A673 (cell line): ENCODE measurements around the gene SMIM7. TPM values are rescaled to one million over a fixed set of nuclear protein-coding genes. Genes with fewer than 3 reads are reported as not detected.
"Not testable (repeated sequence)": the region's sequence is repeated elsewhere in the genome, so short reads cannot be mapped to it uniquely, and the experiment has no call there.

ENCODE experiments used
- BruUV-seq: library from RNA; stranded (reverse); fragments of 400-500 nt; replicated peaks from 2 replicates; lab custom pipeline; 2021; lab: Mats Ljungman, UMichigan
- CTCF ChIA-PET: fragments of 300-600 bp; sonication (Branson Sonifier 250); formaldehyde crosslinking; loops from one replicate; lab custom pipeline; 2022; ENCODE audit warnings: antibody characterized with exemption; lab: Charles Lee
- POLR2A ChIA-PET: fragments of 300-600 bp; sonication (Branson Sonifier 250); formaldehyde crosslinking; loops from one replicate; lab custom pipeline; 2022; ENCODE audit warnings: antibody characterized with exemption; ENCODE audit not compliant: low non-redundant PET; lab: Charles Lee
- DNase-seq: peaks from one replicate; pipeline ENCODE4 v3.0.0-alpha.2; 2015; ENCODE audit warnings: low spot score
- H3K27ac ChIP-seq: fragments of 200-600 bp; sonication (generic); 2 replicates; pipeline ENCODE4 v1.5.1; 2016; ENCODE audit warnings: mixed run types, low read depth, mild to moderate bottlenecking, mixed read lengths, antibody characterized with exemption, low read length; ENCODE audit not compliant: poor library complexity, severe bottlenecking
- H3K27me3 ChIP-seq: fragments of 200-600 bp; sonication (generic); replicated peaks from 2 replicates; pipeline ENCODE4 v1.6.1; 2017; ENCODE audit warnings: mixed run types, low read depth, mild to moderate bottlenecking, mixed read lengths, antibody characterized with exemption, low read length; ENCODE audit not compliant: insufficient read depth, poor library complexity
- H3K36me3 ChIP-seq: fragments of 200-600 bp; sonication (generic); 2 replicates; pipeline ENCODE4 v1.6.1; 2016; ENCODE audit warnings: mixed run types, mild to moderate bottlenecking, mixed read lengths, antibody characterized with exemption, low read length; ENCODE audit not compliant: insufficient read depth, poor library complexity, severe bottlenecking
- H3K4me1 ChIP-seq: fragments of 200-600 bp; sonication (generic); 2 replicates; pipeline ENCODE4 v1.6.1; 2017; ENCODE audit warnings: mixed run types, mild to moderate bottlenecking, mixed read lengths, antibody characterized with exemption, low read length; ENCODE audit not compliant: insufficient read depth, poor library complexity, severe bottlenecking
- H3K4me3 ChIP-seq: fragments of 200-600 bp; sonication (generic); 2 replicates; pipeline ENCODE4 v1.5.1; 2016; ENCODE audit warnings: low read depth, mixed run types, mild to moderate bottlenecking, mixed read lengths, low read length; ENCODE audit not compliant: poor library complexity, severe bottlenecking
- H3K9me3 ChIP-seq: fragments of 200-600 bp; sonication (generic); 2 replicates; pipeline ENCODE4 v1.6.1; 2016; ENCODE audit warnings: mixed run types, low read depth, mild to moderate bottlenecking, mixed read lengths, antibody characterized with exemption, low read length; ENCODE audit not compliant: poor library complexity, severe bottlenecking
- CTCF ChIP-seq: fragments of 300-800, 200-600 bp; sonication (generic); conservative IDR thresholded peaks from 2 replicates; pipeline ENCODE4 v1.5.1; 2017; ENCODE audit warnings: low read depth, mild to moderate bottlenecking, antibody characterized with exemption, low read length, moderate library complexity, mixed read lengths
- EZH2 ChIP-seq: fragments of 200-600 bp; sonication (generic); IDR thresholded peaks from 2 replicates; pipeline ENCODE4 v1.6.1; 2017; ENCODE audit warnings: borderline replicate concordance, low read depth, mild to moderate bottlenecking, mixed read lengths, antibody characterized with exemption, low read length; ENCODE audit not compliant: poor library complexity, severe bottlenecking
- intact Hi-C: fragments of 100-400 bp; cut with micrococcal nuclease; formaldehyde crosslinking; loops from one replicate; pipeline ENCODE4 v1.10.0; 2022; ENCODE audit not compliant: unreplicated experiment
- total RNA-seq: library from RNA; stranded (reverse); gene quantifications from 2 replicates; pipeline ENCODE4 v1.2.3, GENCODE V29; 2021

Gene SMIM7
- total RNA-seq, 1 experiment from 2014 or later = 82.7 TPM

GRCh38 chr19:16671652-16672274 is 11.8 kb upstream of the SMIM7 start:
- Histone ChIP-seq H3K4me3 (no peak overlapping the region), H3K9me3 (no peaks in the 10 kb centered on the region), H3K4me1 (no peaks in the 10 kb centered on the region), H3K27me3 (no peaks in the 10 kb centered on the region), H3K27ac (no peak overlapping the region), H3K36me3 (no peaks in the 10 kb centered on the region)
- POLR2A ChIA-PET = no interaction called here
- CTCF ChIA-PET = no interaction called here
- intact Hi-C loops = no loop called here
- TF ChIP-seq CTCF (no peak), EZH2 (no peak)
- no TSS peak for BruUV-seq
- no peak for DNase-seq

DNA sequence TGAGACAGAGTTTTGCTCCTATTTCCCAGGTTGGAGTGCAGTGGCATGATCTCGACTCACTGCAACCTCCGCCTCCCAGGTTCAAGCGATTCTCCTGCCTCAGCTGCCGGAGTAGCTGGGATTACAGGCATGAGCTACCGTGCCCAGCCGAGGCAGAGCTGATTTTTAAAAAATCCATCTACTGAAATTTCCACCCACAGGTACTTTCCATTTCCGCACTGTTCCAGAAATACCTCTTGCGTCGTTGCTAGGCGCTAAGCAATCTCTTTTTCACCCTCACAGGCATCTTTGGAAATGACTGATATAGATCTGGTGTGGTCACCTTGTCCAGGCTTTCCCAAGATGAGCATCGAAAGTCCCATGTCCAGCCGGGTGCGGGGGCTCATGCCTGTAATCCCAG is 10.3 kb upstream of the SMIM7 start:
- H3K27me3 ChIP-seq = no peaks in the 10 kb centered on the region
- no peaks in the 10 kb centered on the region for H3K36me3 ChIP-seq
- no peak for DNase-seq
- ChIA-PET CTCF (no interaction called here), POLR2A (no interaction called here)
- BruUV-seq = no TSS peak
- TF ChIP-seq EZH2 = no peak
- no peak for TF ChIP-seq CTCF
- no peak overlapping the region for H3K4me3 ChIP-seq
- no peak overlapping the region for H3K27ac ChIP-seq
- H3K4me1 ChIP-seq = no peaks in the 10 kb centered on the region
- H3K9me3 ChIP-seq = no peaks in the 10 kb centered on the region
- intact Hi-C loops = no loop called here

GRCh38 chr19:16668702-16669101 is 8.8 kb upstream of the SMIM7 start:
- H3K4me3 ChIP-seq, H3K27ac ChIP-seq, H3K27me3 ChIP-seq, H3K9me3 ChIP-seq, DNase-seq, intact Hi-C loops, POLR2A ChIA-PET, H3K4me1 ChIP-seq, H3K36me3 ChIP-seq, CTCF ChIA-PET, BruUV-seq: not testable (repeated sequence)

DNA sequence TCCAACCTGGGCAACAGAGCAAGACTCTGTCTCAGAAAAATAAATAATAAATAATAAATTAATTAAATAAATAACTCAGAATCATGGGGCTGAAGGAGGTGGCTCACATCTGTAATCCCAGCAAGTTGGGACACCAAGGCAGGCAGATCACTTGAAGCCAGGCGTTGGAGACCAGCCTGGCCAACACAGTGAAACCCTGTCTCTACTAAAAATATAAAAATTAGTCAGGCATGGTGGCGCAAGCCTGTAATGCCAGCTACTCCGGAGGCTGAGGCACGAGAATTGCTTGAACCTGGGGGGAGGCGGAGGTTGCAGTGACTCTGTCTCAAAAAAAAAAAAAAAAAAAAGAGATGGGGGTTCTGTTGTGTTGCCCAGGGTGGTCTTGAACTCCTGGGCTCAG is 8.2 kb upstream of the SMIM7 start:
- no peaks in the 10 kb centered on the region for H3K4me1 ChIP-seq
- no peak for DNase-seq
- CTCF ChIA-PET = interaction anchor here (0.6 kb wide), 1 partner anchor 9 kb away, joined by 4 read pairs; no protein-coding TSS in a partner anchor
- no peaks in the 10 kb centered on the region for H3K36me3 ChIP-seq
- POLR2A ChIA-PET = no interaction called here
- H3K27ac ChIP-seq = no peak overlapping the region
- intact Hi-C loops = no loop called here
- H3K27me3 ChIP-seq = no peaks in the 10 kb centered on the region
- BruUV-seq = no TSS peak
- TF ChIP-seq EZH2 = no peak
- TF ChIP-seq CTCF = no peak
- no peak overlapping the region for H3K4me3 ChIP-seq
- H3K9me3 ChIP-seq = no peaks in the 10 kb centered on the region
